ENCODE results near the gene APPL2. TPM values are rescaled to one million over a fixed set of nuclear protein-coding genes. Genes with fewer than 3 reads are reported as not detected.

APPL2 gene
- total RNA-seq, 2 donors from 2014 or later: 13.1 to 30.3 TPM

- no peak overlapping the region for H3K4me3 ChIP-seq
- H3K36me3 ChIP-seq: peaks cover 89% of the 10 kb centered on the region
- H3K9me3 ChIP-seq: no peaks in the 10 kb centered on the region
- DNase-seq (ENCODE audit: low spot score): no peak
- no peak for TF ChIP-seq CTCF (IDR thresholded peaks at IDR 0.05)
- no peaks in the 10 kb centered on the region for H3K27me3 ChIP-seq
- no peak overlapping the region for H3K27ac ChIP-seq
- H3K4me1 ChIP-seq: no peaks in the 10 kb centered on the region
These were observed 34.7 kb downstream of the APPL2 start for GRCh38 chr12:105201299-105201698.

GRCh38 chr12:105200385-105200784 lies 35.6 kb downstream of the APPL2 start:
- Histone ChIP-seq H3K27ac (no peak overlapping the region), H3K4me1 (no peaks in the 10 kb centered on the region), H3K9me3 (no peaks in the 10 kb centered on the region), H3K36me3 (peaks cover 87% of the 10 kb centered on the region), H3K27me3 (no peaks in the 10 kb centered on the region), H3K4me3 (no peak overlapping the region)
- DNase-seq (ENCODE audit: low spot score): no peak
- TF ChIP-seq CTCF (IDR thresholded peaks at IDR 0.05): no peak

GRCh38 chr12:105198961-105199360 lies 37.0 kb downstream of the APPL2 start:
- Histone ChIP-seq H3K36me3 (peaks cover 87% of the 10 kb centered on the region), H3K27ac (no peak overlapping the region)

GRCh38 chr12:105196090-105196489 lies 39.9 kb downstream of the APPL2 start:
- no peaks in the 10 kb centered on the region for H3K27me3 ChIP-seq
- no peak for TF ChIP-seq CTCF (IDR thresholded peaks at IDR 0.05)
- no peaks in the 10 kb centered on the region for H3K9me3 ChIP-seq
- no peak overlapping the region for H3K4me3 ChIP-seq
- H3K27ac ChIP-seq: no peak overlapping the region
- H3K4me1 ChIP-seq: no peaks in the 10 kb centered on the region
- no peak for DNase-seq (ENCODE audit: low spot score)
- peaks cover 89% of the 10 kb centered on the region for H3K36me3 ChIP-seq

More at GRCh38 chr12:105198961-105199360, 37.0 kb downstream of the APPL2 start:
- no peaks in the 10 kb centered on the region for H3K27me3 ChIP-seq
- no peaks in the 10 kb centered on the region for H3K9me3 ChIP-seq
- TF ChIP-seq CTCF (IDR thresholded peaks at IDR 0.05): no peak
- H3K4me3 ChIP-seq: no peak overlapping the region
- DNase-seq (ENCODE audit: low spot score): no peak
- no peaks in the 10 kb centered on the region for H3K4me1 ChIP-seq

GRCh38 chr12:105194947-105195346 lies 41.0 kb downstream of the APPL2 start:
- Histone ChIP-seq H3K4me1 (no peaks in the 10 kb centered on the region), H3K4me3 (no peak overlapping the region), H3K27me3 (no peaks in the 10 kb centered on the region), H3K27ac (no peak overlapping the region), H3K36me3 (peaks cover 89% of the 10 kb centered on the region), H3K9me3 (no peaks in the 10 kb centered on the region)
- no peak for DNase-seq (ENCODE audit: low spot score)
- TF ChIP-seq CTCF (IDR thresholded peaks at IDR 0.05): no peak

GRCh38 chr12:105192624-105193225 lies 43.2 kb downstream of the APPL2 start:
- TF ChIP-seq CTCF (IDR thresholded peaks at IDR 0.05): no peak
- H3K9me3 ChIP-seq: no peaks in the 10 kb centered on the region
- H3K27me3 ChIP-seq: no peaks in the 10 kb centered on the region
- H3K4me3 ChIP-seq: no peak overlapping the region
- H3K27ac ChIP-seq: no peak overlapping the region
- H3K36me3 ChIP-seq: peaks cover 92% of the 10 kb centered on the region
- DNase-seq (ENCODE audit: low spot score): no peak
- H3K4me1 ChIP-seq: no peaks in the 10 kb centered on the region
